H1 (cell line): ENCODE data around the gene PDGFD. TPM values are rescaled to one million over a fixed set of nuclear protein-coding genes. Genes with fewer than 3 reads are reported as not detected.

ENCODE experiments used
- CEBPB ChIP-seq: IDR thresholded peaks from 2 replicates; pipeline ENCODE4 v1.6.1; 2012; ENCODE audit warnings: low read depth, low read length
- USF2 ChIP-seq: IDR thresholded peaks from 2 replicates; pipeline ENCODE4 v1.6.1; 2011; ENCODE audit warnings: low read length, improper control_type of control experiment
- polyA plus RNA-seq, 7 experiments: library from polyadenylated mRNA; depleted of rRNA in 3 of 7; stranded (reverse) in 5 of 7; unstranded in 2 of 7; fragments of >200 nt in 5 of 7; fragments of 200-250 nt in 2 of 7; gene quantifications; 1 replicate in 5 of 7; 2 replicates in 1 of 7; 4 replicates in 1 of 7; pipeline versions ENCODE4 v1.2.1 to v1.2.3, GENCODE V29; 2011 to 2013; ENCODE audit warnings: missing spikeins in 2 of 7, mixed read lengths in 2 of 7
- total RNA-seq: library from RNA; stranded (reverse); fragmentation: NEBNext Ultra II Directional; extraction: Animal tissue kit (Norgen Biotek cat#: 25700); gene quantifications from 2 replicates; pipeline ENCODE4 v1.2.1, GENCODE V29; 2021

PDGFD gene
- total and polyA plus RNA-seq, 2 of the 8 experiments (the other 6 are each of a cell fraction or from before 2014, with no cell fraction given): 1.1 to 3.9 TPM

DNA sequence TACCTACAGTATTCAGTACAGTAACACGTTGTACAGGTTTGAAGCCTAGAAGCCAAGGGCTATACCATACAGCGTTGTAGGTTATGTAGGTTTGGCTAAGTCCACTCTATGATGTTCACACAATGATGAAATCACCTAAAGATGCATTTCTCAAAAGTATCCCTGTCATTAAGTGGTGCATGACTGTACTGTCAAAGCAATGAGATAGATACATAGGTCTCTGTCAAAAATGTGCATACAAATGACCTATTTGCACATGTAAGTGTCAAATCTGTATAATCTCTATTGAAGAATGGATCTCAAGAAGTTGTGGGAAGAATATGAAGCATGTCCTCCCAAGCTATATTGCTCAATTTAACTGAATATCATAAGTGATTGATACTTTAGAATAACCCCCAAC, 139.4 kb downstream of the PDGFD start (continued):
- TF ChIP-seq USF2 (no peak), CEBPB (no peak)
